Lower leg skin (tissue), 3 donors: Measurements from ENCODE around the gene WNT9B.

Experiments used
- CTCF ChIP-seq, 3 donors: fragments of 450-650 bp; IDR thresholded peaks; one replicate each; pipeline ENCODE4 v1.5.1; 2016; ENCODE audit warnings: antibody characterized with exemption in 3 of 3, mild to moderate bottlenecking in 3 of 3, moderate library complexity in 2 of 3
- POLR2A ChIP-seq, 2 donors: fragments of 450-650 bp; IDR thresholded peaks; one replicate each; pipeline ENCODE4 v1.6.1; 2016 to 2017; ENCODE audit warnings: antibody characterized with exemption in 2 of 2, mild to moderate bottlenecking in 1 of 2, moderate library complexity in 1 of 2

GRCh38 chr17:46854515-46854914 is 3.1 kb downstream of the WNT9B start:
- no peak for TF ChIP-seq CTCF (IDR thresholded peaks at IDR 0.05)
- no peak for TF ChIP-seq POLR2A (IDR thresholded peaks at IDR 0.05)
